OCI-LY7 (cell line): ENCODE data around the gene NCBP2. TPM values are rescaled to one million over a fixed set of nuclear protein-coding genes. Genes with fewer than 3 reads are reported as not detected.

ENCODE experiments used
- BruUV-seq: library from RNA; stranded (reverse); fragments of 400-500 nt; replicated peaks from 2 replicates; lab custom pipeline; 2021; lab: Mats Ljungman, UMichigan
- CTCF ChIA-PET: fragments of 300-600 bp; sonication (Branson Sonifier 250); formaldehyde crosslinking; loops from one replicate; lab custom pipeline; 2022; ENCODE audit warnings: antibody characterized with exemption; ENCODE audit not compliant: unreplicated experiment; lab: Charles Lee
- POLR2A ChIA-PET: fragments of 300-600 bp; sonication (Branson Sonifier 250); formaldehyde crosslinking; loops from one replicate; lab custom pipeline; 2022; ENCODE audit warnings: antibody characterized with exemption; lab: Charles Lee
- DNase-seq: peaks from one replicate; pipeline ENCODE4 v3.0.0-alpha.2; 2015; ENCODE audit warnings: low spot score
- H2AFZ ChIP-seq: fragments of 200-600 bp; sonication (generic), shearing (Covaris generic); 2 replicates; pipeline ENCODE4 v1.6.1; 2014; ENCODE audit warnings: mild to moderate bottlenecking, antibody characterized with exemption, low read length, moderate library complexity
- H3K27ac ChIP-seq: fragments of 200-600 bp; sonication (generic); 2 replicates; pipeline ENCODE4 v1.5.1; 2014; ENCODE audit warnings: mixed run types, low read depth, mild to moderate bottlenecking, moderate library complexity, low read length, inconsistent platforms; ENCODE audit not compliant: poor library complexity, severe bottlenecking
- H3K36me3 ChIP-seq: fragments of 200-600 bp; sonication (generic); 2 replicates; pipeline ENCODE4 v1.6.1; 2014; ENCODE audit warnings: mild to moderate bottlenecking, antibody characterized with exemption, low read length, moderate library complexity, mixed read lengths; ENCODE audit not compliant: insufficient read depth
- H3K4me1 ChIP-seq: fragments of 200-600 bp; sonication (generic); 2 replicates; pipeline ENCODE4 v1.5.1; 2014; ENCODE audit warnings: mild to moderate bottlenecking, low read length; ENCODE audit not compliant: insufficient read depth, poor library complexity, severe bottlenecking
- H3K4me2 ChIP-seq: fragments of 200-600 bp; sonication (generic); 2 replicates; pipeline ENCODE4 v1.6.1; 2014; ENCODE audit warnings: mild to moderate bottlenecking, low read length
- H3K4me3 ChIP-seq: fragments of 200-600 bp; sonication (generic); 2 replicates; pipeline ENCODE4 v1.5.1; 2014; ENCODE audit warnings: mild to moderate bottlenecking, low read depth, low read length; ENCODE audit not compliant: poor library complexity, severe bottlenecking
- H3K79me2 ChIP-seq: fragments of 200-600 bp; sonication (generic); 2 replicates; pipeline ENCODE4 v1.6.1; 2016; ENCODE audit warnings: low read depth, mild to moderate bottlenecking, low read length, moderate library complexity, mixed read lengths; ENCODE audit not compliant: insufficient read depth
- H3K9me2 ChIP-seq: fragments of 200-600 bp; sonication (generic); 2 replicates; pipeline ENCODE4 v1.6.1; 2016; ENCODE audit warnings: mild to moderate bottlenecking, low read length, mixed read lengths; ENCODE audit not compliant: insufficient read depth
- H3K9me3 ChIP-seq: fragments of 200-600 bp; sonication (generic); 2 replicates; pipeline ENCODE4 v1.6.1; 2014; ENCODE audit warnings: mild to moderate bottlenecking, mixed run types, low read length, mixed read lengths
- H4K20me1 ChIP-seq: fragments of 200-600 bp; sonication (generic); 2 replicates; pipeline ENCODE4 v1.6.1; 2014; ENCODE audit warnings: mild to moderate bottlenecking, antibody characterized with exemption, low read length, moderate library complexity, mixed read lengths; ENCODE audit not compliant: insufficient read depth
- CTCF ChIP-seq: fragments of 200-600 bp; sonication (generic); conservative IDR thresholded peaks from 2 replicates; pipeline ENCODE4 v1.5.1; 2014; ENCODE audit warnings: mild to moderate bottlenecking, antibody characterized with exemption, low read length, moderate library complexity, mixed read lengths
- EZH2phosphoT487 ChIP-seq: fragments of 200-600 bp; sonication (generic); IDR thresholded peaks from 2 replicates; pipeline ENCODE4 v1.6.1; 2018; ENCODE audit warnings: low read depth, borderline replicate concordance, mild to moderate bottlenecking, mixed run types, antibody characterized with exemption, low read length, moderate library complexity, mixed read lengths
- intact Hi-C: fragments of 100-400 bp; cut with micrococcal nuclease; formaldehyde crosslinking; loops from one replicate; pipeline ENCODE4 v1.10.0; 2022; ENCODE audit not compliant: unreplicated experiment
- total RNA-seq, 2 experiments: library from RNA; depleted of rRNA in 1 of 2; stranded (reverse); fragments of >200 nt in 1 of 2; shearing (Covaris generic) in 1 of 2; gene quantifications; 2 replicates each; pipeline ENCODE4 v1.2.3, GENCODE V29; 2014 to 2022

NCBP2 gene
- total RNA-seq, 2 experiments from 2014 or later: 46.4 to 73.6 TPM

GRCh38 chr3:196975349-196975748, 33.0 kb upstream of the NCBP2 start:
- BruUV-seq: no TSS peak
- Histone ChIP-seq H2AFZ (no peak overlapping the region), H3K36me3 (no peaks in the 10 kb centered on the region), H3K79me2 (no peaks in the 10 kb centered on the region), H4K20me1 (no peaks in the 10 kb centered on the region), H3K4me3 (no peak overlapping the region), H3K9me2 (no peaks in the 10 kb centered on the region), H3K4me1 (peaks cover 4% of the 10 kb centered on the region), H3K9me3 (no peaks in the 10 kb centered on the region), H3K27ac (no peak overlapping the region), H3K4me2 (no peak overlapping the region)
- no peak for TF ChIP-seq EZH2phosphoT487
- ChIA-PET POLR2A (no interaction called here), CTCF (no interaction called here)
- intact Hi-C loops: no loop called here
- DNase-seq: no peak

GRCh38 chr3:196974661-196975060, 32.3 kb upstream of the NCBP2 start:
- no peak for DNase-seq
- H3K4me1 ChIP-seq: peaks cover 4% of the 10 kb centered on the region
- no TSS peak for BruUV-seq
- no peaks in the 10 kb centered on the region for H3K9me2 ChIP-seq
- no peak overlapping the region for H3K27ac ChIP-seq
- H3K79me2 ChIP-seq: no peaks in the 10 kb centered on the region
- intact Hi-C loops: no loop called here
- ChIA-PET POLR2A (interaction anchor here (0.7 kb wide), 2 partner anchors 25 to 373 kb away, joined by 3 read pairs; no protein-coding TSS in a partner anchor), CTCF (no interaction called here)
- no peak overlapping the region for H3K4me3 ChIP-seq
- TF ChIP-seq EZH2phosphoT487: no peak
- TF ChIP-seq CTCF: no peak
- H3K36me3 ChIP-seq: no peaks in the 10 kb centered on the region
- no peak overlapping the region for H3K4me2 ChIP-seq
- no peak overlapping the region for H2AFZ ChIP-seq
- H3K9me3 ChIP-seq: no peaks in the 10 kb centered on the region
- H4K20me1 ChIP-seq: no peaks in the 10 kb centered on the region

GRCh38 chr3:196971094-196971698, 28.9 kb upstream of the NCBP2 start:
- Histone ChIP-seq H3K4me2 (no peak overlapping the region), H3K27ac (no peak overlapping the region), H3K9me2 (no peaks in the 10 kb centered on the region), H4K20me1 (no peaks in the 10 kb centered on the region), H3K79me2 (no peaks in the 10 kb centered on the region), H3K36me3 (no peaks in the 10 kb centered on the region), H2AFZ (no peak overlapping the region), H3K4me3 (no peak overlapping the region), H3K9me3 (no peaks in the 10 kb centered on the region), H3K4me1 (peaks cover 8% of the 10 kb centered on the region)
- peak; percentile 11 for DNase-seq
- ChIA-PET POLR2A (no interaction called here), CTCF (no interaction called here)
- intact Hi-C loops: no loop called here
- BruUV-seq: no TSS peak
- TF ChIP-seq CTCF (no peak), EZH2phosphoT487 (no peak)
